Tongue (tissue), 2 donors: ENCODE data around the gene TMEM26. TPM values are rescaled to one million over a fixed set of nuclear protein-coding genes. Genes with fewer than 3 reads are reported as not detected.
"Not testable (repeated sequence)": the region's sequence is repeated elsewhere in the genome, so short reads cannot be mapped to it uniquely, and the experiment has no call there.

Experiments used
- DNase-seq: peaks from one replicate; pipeline ENCODE4 v3.0.0-alpha.2; 2015
- total RNA-seq: library from RNA; depleted of rRNA; stranded (reverse); fragments of >200 nt; gene quantifications from one replicate; pipeline ENCODE4 v1.2.3, GENCODE V29; 2014

The TMEM26 gene
- total RNA-seq, 1 donor from 2014 or later, result 7.4 TPM

- DNase-seq, result no peak
Measured at GRCh38 chr10:61398366-61399129, 54.6 kb downstream of the TMEM26 start.

GRCh38 chr10:61397175-61397986, 55.8 kb downstream of the TMEM26 start:
- DNase-seq, result no peak

- DNase-seq, result no peak
Measured at GRCh38 chr10:61391281-61391680, 61.9 kb downstream of the TMEM26 start.

- no peak for DNase-seq
Measured at GRCh38 chr10:61390851-61391250, 62.3 kb downstream of the TMEM26 start.

GRCh38 chr10:61389887-61390286, 63.3 kb downstream of the TMEM26 start:
- no peak for DNase-seq

- DNase-seq, result not testable (repeated sequence)
Measured at GRCh38 chr10:61388986-61389385, 64.2 kb downstream of the TMEM26 start.

- DNase-seq, result no peak
Measured at GRCh38 chr10:61385231-61386001, 67.8 kb downstream of the TMEM26 start.

- not testable (repeated sequence) for DNase-seq
Measured at GRCh38 chr10:61381153-61381552, 72.0 kb downstream of the TMEM26 start.

GRCh38 chr10:61378865-61379264, 74.3 kb downstream of the TMEM26 start:
- no peak for DNase-seq

- no peak for DNase-seq
Measured at GRCh38 chr10:61376908-61377368, 76.2 kb downstream of the TMEM26 start.

- no peak for DNase-seq
Measured at GRCh38 chr10:61376377-61376776, 76.8 kb downstream of the TMEM26 start.

GRCh38 chr10:61366365-61366764, 86.8 kb downstream of the TMEM26 start:
- no peak for DNase-seq

GRCh38 chr10:61364619-61365018, 88.6 kb downstream of the TMEM26 start:
- no peak for DNase-seq

- DNase-seq, result no peak
Measured at GRCh38 chr10:61363006-61363405, 90.2 kb downstream of the TMEM26 start.

- no peak for DNase-seq
Measured at GRCh38 chr10:61359452-61359851, 93.7 kb downstream of the TMEM26 start.

- no peak for DNase-seq
Measured at GRCh38 chr10:61357687-61358086, 95.5 kb downstream of the TMEM26 start.

Other genes with a start within 250 kb of the TMEM26 start
- 0.92 TPM for gene CABCOCO1, start 209.5 kb upstream of the TMEM26 start, total RNA-seq